Kidney tubule cell (primary cell): ENCODE measurements around the gene MAD1L1.

Source experiments
- DNase-seq: peaks from one replicate; pipeline ENCODE4 v3.0.0-alpha.2; 2018; ENCODE audit warnings: low spot score

The MAD1L1 gene

DNA sequence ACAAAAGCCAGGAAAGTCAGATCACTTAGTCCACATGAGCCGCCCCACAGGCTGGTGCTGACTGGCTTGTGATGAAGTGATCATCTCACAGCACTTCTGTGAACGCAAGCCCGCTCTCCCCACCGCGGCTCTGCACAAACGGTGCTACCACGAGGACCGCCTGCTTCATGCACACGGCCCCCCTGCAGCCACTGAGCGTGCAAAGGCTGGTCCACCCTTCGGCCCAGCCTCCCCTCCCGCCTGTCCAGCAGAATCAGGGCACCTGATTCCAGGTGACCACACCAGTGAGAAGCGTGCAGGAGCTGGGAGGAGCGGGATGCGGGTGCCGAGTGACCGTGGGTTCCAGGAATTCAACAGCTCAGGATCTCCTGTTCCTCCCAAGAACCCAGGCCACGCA lies 32.2 kb downstream of the MAD1L1 start:
- DNase-seq, result no peak

- no peak for DNase-seq
These were observed 32.7 kb downstream of the MAD1L1 start for GRCh38 chr7:2199956-2200583.

DNA sequence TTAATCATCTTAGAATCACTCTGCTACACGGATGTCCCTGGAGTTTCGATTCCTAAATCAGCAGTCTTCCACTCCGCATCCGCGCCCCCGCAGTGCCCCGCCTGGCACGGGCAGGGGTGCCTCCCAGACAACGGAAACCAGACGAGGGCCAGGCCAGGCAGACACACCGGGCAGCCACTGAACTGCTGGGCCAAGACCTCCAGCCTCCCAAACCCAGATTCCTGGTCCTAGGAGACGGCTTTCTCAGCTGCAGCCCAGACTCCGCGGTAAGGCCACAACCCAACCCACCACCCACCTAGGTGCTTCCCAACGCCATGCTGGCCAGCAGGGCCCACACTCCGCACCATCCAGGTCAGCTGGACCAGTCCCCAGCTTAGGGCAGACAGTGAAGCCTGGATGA lies 33.2 kb downstream of the MAD1L1 start:
- no peak for DNase-seq

- no peak for DNase-seq
These were observed 34.0 kb downstream of the MAD1L1 start for GRCh38 chr7:2198760-2199159.

- DNase-seq, result no peak
These were observed 34.5 kb downstream of the MAD1L1 start for GRCh38 chr7:2198206-2198605.

GRCh38 chr7:2197436-2198155 lies 35.1 kb downstream of the MAD1L1 start:
- no peak for DNase-seq

GRCh38 chr7:2196381-2197378 lies 36.1 kb downstream of the MAD1L1 start:
- no peak for DNase-seq

DNA sequence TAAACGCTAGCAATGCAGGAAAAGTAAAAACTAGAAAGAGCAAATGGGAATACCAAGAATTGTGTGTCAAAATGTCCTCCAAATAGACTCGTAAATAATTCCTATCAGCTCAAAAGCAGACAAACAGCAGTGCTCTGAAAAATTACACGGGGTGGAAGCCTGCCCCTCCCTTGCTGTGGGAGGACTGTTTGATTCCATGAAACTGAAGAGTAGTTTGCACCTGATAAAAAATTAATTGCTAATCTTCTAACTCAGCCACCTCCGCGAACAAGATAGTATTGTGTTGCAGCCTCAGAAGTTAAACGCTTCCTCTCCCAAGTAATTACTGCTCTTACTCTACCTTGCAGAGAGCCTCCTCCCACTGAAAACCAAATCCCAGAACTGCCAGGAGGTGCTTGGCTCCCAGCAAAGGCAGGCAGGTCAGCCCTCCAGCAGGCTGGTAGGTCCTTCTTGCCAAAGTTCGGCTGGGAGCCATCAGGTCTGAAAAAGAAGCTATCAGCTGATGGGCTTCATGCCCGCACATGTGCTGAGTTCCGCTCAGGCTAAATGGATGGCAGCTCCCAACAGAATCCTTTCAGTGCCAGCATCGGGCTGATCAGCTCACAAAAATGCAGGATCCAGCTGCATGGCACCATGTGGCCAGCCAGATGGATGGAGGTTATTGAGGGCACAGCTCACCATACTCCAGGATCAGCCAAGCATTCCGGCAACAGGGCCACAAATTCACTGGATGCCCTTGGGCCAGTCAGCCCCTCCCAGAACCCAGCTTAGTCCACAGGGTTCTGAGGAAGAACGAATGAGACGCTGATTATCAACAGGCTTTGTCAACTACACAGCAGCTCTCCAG lies 37.1 kb downstream of the MAD1L1 start:
- no peak for DNase-seq

DNA sequence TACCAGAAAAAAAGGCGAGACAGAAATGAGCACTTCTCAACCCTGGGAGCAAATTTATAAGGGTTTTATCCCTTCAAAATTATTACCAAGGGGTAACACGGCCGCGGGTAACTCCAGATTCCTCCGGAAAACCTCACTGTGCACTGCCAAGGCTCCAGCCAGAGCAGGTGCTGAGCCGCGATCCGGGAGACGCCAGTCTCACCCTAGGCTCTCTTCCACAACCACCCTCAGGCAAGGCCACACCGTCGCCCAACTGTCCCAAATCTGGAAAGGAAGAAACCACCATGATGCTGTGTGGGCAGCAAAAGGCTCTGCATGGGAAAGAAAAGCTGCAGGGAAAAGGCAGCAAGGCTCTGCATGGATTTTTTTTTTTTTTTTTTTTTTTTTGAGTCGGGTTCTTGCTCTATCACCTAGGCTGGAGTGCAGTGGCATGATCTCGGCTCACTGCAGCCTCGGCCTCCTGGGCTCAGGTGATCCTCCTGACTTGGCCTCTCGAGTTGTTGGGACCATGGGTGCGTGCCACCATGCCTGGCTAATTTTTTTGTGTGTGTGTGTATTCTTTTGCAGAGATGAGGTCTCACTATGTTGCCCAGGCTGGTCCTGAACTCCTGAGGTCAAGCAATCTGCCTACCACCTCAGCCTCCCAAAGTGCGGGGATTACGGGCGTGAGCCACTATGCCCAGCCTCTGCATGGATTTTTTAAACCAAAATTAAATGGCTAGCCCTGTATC lies 39.0 kb downstream of the MAD1L1 start:
- DNase-seq, result no peak

GRCh38 chr7:2192831-2193534 lies 39.8 kb downstream of the MAD1L1 start:
- no peak for DNase-seq

- no peak for DNase-seq
These were observed 41.7 kb downstream of the MAD1L1 start for GRCh38 chr7:2191016-2191415.

GRCh38 chr7:2190531-2190930 lies 42.2 kb downstream of the MAD1L1 start:
- DNase-seq, result peak; percentile 26

GRCh38 chr7:2186166-2186565 lies 46.6 kb downstream of the MAD1L1 start:
- no peak for DNase-seq

DNA sequence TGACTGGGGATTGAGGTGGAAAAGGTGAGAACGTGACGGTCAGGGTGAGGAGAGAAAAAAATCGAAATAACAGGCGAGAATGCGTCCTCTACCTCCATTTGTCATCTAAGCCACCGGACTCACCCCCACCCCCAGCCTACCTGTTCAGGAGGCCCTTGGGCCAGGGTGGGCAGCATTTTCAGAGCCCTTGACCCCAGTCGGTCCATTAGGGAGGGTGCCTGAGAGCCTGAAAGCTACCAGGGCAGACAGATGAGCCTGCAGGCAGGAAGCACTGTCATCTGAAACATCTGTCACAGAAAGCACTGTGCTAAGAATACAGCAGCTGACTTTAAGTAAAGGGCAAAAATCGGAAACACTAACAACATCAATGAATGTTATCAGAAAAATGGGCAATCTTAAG lies 47.0 kb downstream of the MAD1L1 start:
- DNase-seq, result no peak

- DNase-seq, result no peak
These were observed 50.3 kb downstream of the MAD1L1 start for GRCh38 chr7:2182461-2182860.

- DNase-seq, result no peak
These were observed 51.5 kb downstream of the MAD1L1 start for GRCh38 chr7:2181077-2181854.

DNA sequence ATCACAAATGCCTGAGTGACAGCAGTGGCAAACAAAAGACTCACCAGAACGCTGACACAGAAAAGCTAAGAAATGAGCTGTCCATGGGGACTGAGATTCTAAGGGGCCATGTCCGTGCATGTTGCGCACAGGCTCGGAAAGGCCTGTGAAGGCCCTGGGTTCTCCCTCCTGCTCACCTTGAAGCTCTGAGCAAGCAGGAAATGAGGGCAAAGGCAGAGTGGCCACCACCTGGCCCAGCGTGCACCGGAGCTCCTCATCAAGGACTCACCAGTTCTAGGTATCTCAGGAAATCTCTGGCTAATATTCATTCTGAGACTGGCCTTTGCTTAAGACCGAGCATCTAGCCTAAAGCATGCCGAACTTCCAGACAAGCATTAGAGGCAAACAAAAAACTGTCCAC lies 52.7 kb downstream of the MAD1L1 start:
- no peak for DNase-seq

GRCh38 chr7:2175514-2175913 lies 57.2 kb downstream of the MAD1L1 start:
- peak; percentile 86 for DNase-seq

DNA sequence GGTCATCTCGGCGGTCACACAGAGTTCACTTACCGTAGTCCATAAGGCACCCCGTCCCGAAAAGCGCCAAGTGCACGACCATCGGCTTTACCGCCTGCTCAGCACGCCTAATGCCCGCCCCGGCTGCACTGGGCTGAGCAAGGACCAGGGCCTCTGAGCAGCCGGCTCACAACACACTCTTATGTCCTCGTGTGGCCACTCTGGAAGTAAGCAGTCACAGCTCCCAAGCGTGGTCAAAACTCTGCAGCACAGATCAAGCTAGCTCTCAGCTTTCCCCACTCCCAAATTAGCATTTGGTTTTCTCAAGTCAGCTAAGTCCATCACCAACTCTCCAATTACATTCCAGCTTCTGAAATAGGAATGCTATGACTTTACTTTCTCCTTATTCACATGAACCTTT lies 57.7 kb downstream of the MAD1L1 start:
- DNase-seq, result no peak
